Liver (tissue), 9 donors: Measurements from ENCODE around the gene ANKRD27. TPM values are rescaled to one million over a fixed set of nuclear protein-coding genes. Genes with fewer than 3 reads are reported as not detected.

ENCODE experiments used
- DNase-seq: peaks from one replicate; pipeline ENCODE4 v3.0.0-alpha.2; 2017; ENCODE audit warnings: low spot score
- H3K27ac ChIP-seq, 2 donors: one replicate each; pipeline ENCODE4 v1.7.0; 2013; ENCODE audit warnings: inconsistent platforms in 2 of 2, low read length in 2 of 2, control low read depth in 1 of 2, low read depth in 1 of 2, mild to moderate bottlenecking in 1 of 2
- H3K27me3 ChIP-seq, 4 donors: one replicate each; pipeline versions ENCODE4 v1.6.1 to v1.7.0; 2013; ENCODE audit warnings: low read length in 3 of 4, inconsistent platforms in 1 of 4, mild to moderate bottlenecking in 1 of 4, moderate library complexity in 1 of 4; ENCODE audit not compliant: control insufficient read depth in 4 of 4, insufficient read depth in 4 of 4
- H3K36me3 ChIP-seq, 4 donors: one replicate each; pipeline versions ENCODE4 v1.6.1 to v1.7.0; 2013; ENCODE audit warnings: low read length in 3 of 4, mild to moderate bottlenecking in 3 of 4, low read depth in 1 of 4, moderate library complexity in 1 of 4; ENCODE audit not compliant: control insufficient read depth in 4 of 4, insufficient read depth in 3 of 4
- H3K4me1 ChIP-seq, 4 donors: one replicate each; pipeline versions ENCODE4 v1.6.1 to v1.7.0; 2013; ENCODE audit warnings: low read length in 3 of 4, mild to moderate bottlenecking in 3 of 4, moderate library complexity in 1 of 4; ENCODE audit not compliant: control insufficient read depth in 4 of 4, insufficient read depth in 4 of 4
- H3K4me3 ChIP-seq, 3 donors: one replicate each; pipeline versions ENCODE4 v1.6.1 to v1.7.0; 2013; ENCODE audit warnings: low read length in 3 of 3, control low read depth in 1 of 3, low read depth in 1 of 3, mild to moderate bottlenecking in 1 of 3
- H3K9ac ChIP-seq, 2 donors: one replicate each; pipeline ENCODE4 v1.7.0; 2013; ENCODE audit warnings: low read length in 2 of 2, mild to moderate bottlenecking in 2 of 2, moderate library complexity in 2 of 2, control low read depth in 1 of 2, low read depth in 1 of 2
- H3K9me3 ChIP-seq, 4 donors: one replicate each; pipeline versions ENCODE4 v1.6.1 to v1.7.0; 2013; ENCODE audit warnings: low read length in 3 of 4; ENCODE audit not compliant: control insufficient read depth in 4 of 4
- ATF3 ChIP-seq: IDR thresholded peaks from 2 replicates; pipeline ENCODE4 v1.6.1; 2016; ENCODE audit warnings: antibody characterized with exemption
- CTCF ChIP-seq: fragments of 150-350 bp; IDR thresholded peaks from 2 replicates; pipeline ENCODE4 v1.5.1; 2017; ENCODE audit warnings: improper control_type of control experiment, low read depth, low read length; ENCODE audit not compliant: missing input control
- FOXA1 ChIP-seq: IDR thresholded peaks from 2 replicates; pipeline ENCODE4 v1.6.1; 2016; ENCODE audit warnings: antibody characterized with exemption
- HNF4G ChIP-seq: IDR thresholded peaks from 2 replicates; pipeline ENCODE4 v1.6.1; 2016; ENCODE audit warnings: antibody characterized with exemption
- MAX ChIP-seq: IDR thresholded peaks from 2 replicates; pipeline ENCODE4 v1.6.1; 2016; ENCODE audit warnings: antibody characterized with exemption
- REST ChIP-seq: IDR thresholded peaks from 2 replicates; pipeline ENCODE4 v1.6.1; 2016; ENCODE audit warnings: antibody characterized with exemption, mild to moderate bottlenecking
- SP1 ChIP-seq: IDR thresholded peaks from 2 replicates; pipeline ENCODE4 v1.6.1; 2018; ENCODE audit warnings: antibody characterized with exemption, mild to moderate bottlenecking
- YY1 ChIP-seq: IDR thresholded peaks from 2 replicates; pipeline ENCODE4 v1.6.1; 2016; ENCODE audit warnings: antibody characterized with exemption, mild to moderate bottlenecking
- ZBTB33 ChIP-seq: IDR thresholded peaks from 2 replicates; pipeline ENCODE4 v1.6.1; 2016; ENCODE audit warnings: antibody characterized with exemption
- WGBS: extraction: QIAGEN DNeasy Blood & Tissue Kit; methylation state at CpG from one replicate; pipeline ENCODE4 v1.1.7; 2013; 5-methylcytosine and 5-hydroxymethylcytosine counted together
- polyA plus RNA-seq, 2 donors: library from polyadenylated mRNA; stranded (reverse) in 1 of 2; unstranded in 1 of 2; fragments of 200-250 nt in 1 of 2; fragments of >200 nt in 1 of 2; fragmentation: Nextera tagmentation in 1 of 2; extraction: Ambion mirVana in 1 of 2; gene quantifications; one replicate each; pipeline versions ENCODE4 v1.2.1 to v1.2.3, GENCODE V29; 2013 to 2015
- total RNA-seq, 2 donors: library from RNA; depleted of rRNA; stranded (reverse); fragments of >200 nt; gene quantifications; one replicate each; pipeline ENCODE4 v1.2.3, GENCODE V29; 2014
- donor health status: healthy.
- donor health status: healthy.
- donor health status: healthy.
- donor health status: healthy.
- donor health status: healthy.

ANKRD27 gene
- total and polyA plus RNA-seq, 4 donors = 3.4 to 14.2 (median 7.8) TPM

GRCh38 chr19:32631381-32631780 is 43.6 kb downstream of the ANKRD27 start (continued):
- TF ChIP-seq REST = no peak

GRCh38 chr19:32630338-32630737 is 44.6 kb downstream of the ANKRD27 start:
- no peak for TF ChIP-seq ZBTB33
- no peak for TF ChIP-seq HNF4G
- no peak for TF ChIP-seq CTCF
- TF ChIP-seq YY1 = no peak
- TF ChIP-seq FOXA1 = no peak
- TF ChIP-seq ATF3 = no peak
- TF ChIP-seq SP1 = no peak
- no peak for TF ChIP-seq REST
- TF ChIP-seq MAX = no peak
- Histone ChIP-seq H3K27me3 (no peaks in the 10 kb centered on the region), H3K36me3 (peaks cover 0 to 14% (median 5%) of the 10 kb centered on the region in 4 donors), H3K27ac (no peak overlapping the region), H3K4me1 (no peaks in the 10 kb centered on the region), H3K9ac (no peak overlapping the region), H3K4me3 (no peak overlapping the region), H3K9me3 (no peaks in the 10 kb centered on the region)
- 93% methylated on average over 14 of the region's 14 CpGs for WGBS
- no peak for DNase-seq
